ENCODE results near the gene LBH.

LBH gene

DNA sequence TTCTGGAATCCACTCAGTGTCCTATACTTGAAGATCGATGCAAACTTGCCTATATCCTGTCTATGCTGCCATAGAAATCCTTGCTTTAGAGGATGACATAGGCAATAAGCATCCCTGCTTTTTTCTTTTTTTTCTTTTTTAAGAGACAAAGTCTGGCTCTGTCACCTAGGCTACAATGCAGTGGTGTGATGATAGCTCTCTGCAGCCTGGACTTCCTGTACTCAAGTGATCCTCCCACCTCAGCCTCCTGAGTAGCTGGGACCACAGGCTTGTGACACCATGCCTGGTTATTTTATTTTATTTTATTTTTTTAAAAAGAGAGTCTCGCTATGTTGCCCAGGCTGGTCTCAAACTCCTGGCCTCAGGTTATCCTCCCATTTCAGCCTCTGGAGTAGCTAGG is 76.9 kb downstream of the LBH start:
- no peak for DNase-seq (ENCODE audit: low read depth)

Data from EH (cell line).